ENCODE data around the gene ATP5F1D.
A peak's percentile ranks its signal among the peaks of the same experiment; 100 is the strongest.
"Not testable (repeated sequence)": the region's sequence is repeated elsewhere in the genome, so short reads cannot be mapped to it uniquely, and the experiment has no call there.

The ATP5F1D gene

GRCh38 chr19:1233115-1233667 is 8.4 kb upstream of the ATP5F1D start:
- no peak for DNase-seq

- DNase-seq: no peak
Observed at GRCh38 chr19:1234051-1234954, 7.2 kb upstream of the ATP5F1D start.

DNA sequence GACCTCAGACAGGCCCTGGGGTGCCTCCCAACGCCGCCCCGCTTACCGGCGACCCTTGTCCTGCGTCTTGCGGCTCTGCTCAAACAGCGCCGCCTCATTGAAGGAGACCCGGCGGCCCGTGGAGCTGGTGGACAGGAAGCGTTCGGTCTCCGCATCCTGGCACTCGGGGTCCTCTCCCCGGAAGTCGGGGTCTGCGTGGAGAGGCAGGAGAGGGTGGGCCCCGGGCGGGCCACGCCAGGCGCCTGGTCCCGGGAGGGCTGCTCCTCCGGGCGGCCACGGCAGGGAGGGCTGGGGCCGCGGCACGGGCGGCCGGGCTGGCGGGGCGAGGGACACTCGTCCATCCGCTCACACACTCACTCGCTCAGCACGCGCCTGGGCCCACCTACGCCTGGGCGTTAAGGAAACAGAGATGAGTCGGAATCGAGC is 6.6 kb upstream of the ATP5F1D start:
- no peak for DNase-seq

DNA sequence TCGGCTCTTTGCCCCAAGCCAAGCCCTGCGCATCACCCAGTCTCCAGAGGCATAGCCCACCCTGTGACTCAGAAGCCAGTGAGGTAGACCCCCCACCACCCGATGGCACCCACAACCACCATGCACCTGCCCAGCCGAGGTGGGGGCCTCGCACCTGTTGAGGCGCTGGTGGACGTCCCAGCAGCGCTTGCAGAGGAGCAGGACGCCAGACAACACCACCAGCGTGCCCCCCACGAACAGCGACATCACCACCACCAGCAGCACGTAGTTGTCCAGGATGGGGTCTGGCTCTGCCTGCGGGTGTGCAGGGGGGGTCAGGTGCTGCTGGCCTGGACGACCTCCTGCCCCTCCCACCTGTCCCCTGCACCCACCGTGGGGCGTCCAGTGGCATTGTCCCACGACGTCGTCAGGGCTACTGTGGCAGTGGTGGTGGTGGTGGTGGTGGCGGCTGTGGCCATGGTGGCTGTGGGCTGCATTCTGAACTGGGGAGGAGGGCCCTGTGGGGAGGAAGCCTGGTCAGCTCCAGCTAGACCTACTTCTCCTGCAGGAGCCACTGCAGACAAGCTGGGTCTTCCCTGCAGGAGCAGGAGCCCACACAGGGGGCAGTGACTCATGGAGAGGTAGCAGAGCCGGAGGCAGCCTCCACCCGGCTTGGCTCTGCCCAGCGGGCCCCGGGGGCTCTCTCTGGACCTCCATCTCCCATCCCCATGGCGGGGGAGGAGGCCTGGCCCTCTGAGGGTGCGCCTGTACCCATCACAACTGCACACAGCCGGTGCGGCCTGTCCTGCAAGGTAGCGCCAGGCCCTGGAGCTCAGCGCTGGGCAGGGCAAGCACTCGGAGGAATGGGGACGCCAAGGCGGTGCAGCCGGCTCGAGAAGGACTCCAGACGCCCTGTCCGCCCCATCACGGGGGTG is 5.7 kb upstream of the ATP5F1D start:
- no peak for DNase-seq

DNA sequence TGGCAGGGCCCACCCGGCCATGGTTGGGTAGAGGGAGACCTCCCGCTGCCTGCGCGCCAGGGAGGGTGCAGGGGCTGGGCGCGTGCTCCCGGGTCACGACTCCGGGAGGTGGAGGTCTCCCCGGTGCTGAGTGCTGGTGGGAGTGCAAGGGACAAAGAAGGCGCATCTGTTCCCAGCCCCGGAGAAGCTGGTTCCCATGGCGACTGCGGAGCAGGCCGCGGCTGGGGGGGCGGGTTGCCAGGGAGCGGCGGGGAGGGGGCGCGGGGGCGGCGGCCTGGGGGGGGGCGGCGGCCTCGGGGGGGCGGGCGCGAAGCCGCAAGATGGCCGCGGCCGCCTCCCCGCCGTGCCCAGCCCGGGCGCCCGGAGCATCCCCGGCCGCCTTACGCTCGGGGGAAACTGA is 5.0 kb upstream of the ATP5F1D start:
- DNase-seq: no peak

DNA sequence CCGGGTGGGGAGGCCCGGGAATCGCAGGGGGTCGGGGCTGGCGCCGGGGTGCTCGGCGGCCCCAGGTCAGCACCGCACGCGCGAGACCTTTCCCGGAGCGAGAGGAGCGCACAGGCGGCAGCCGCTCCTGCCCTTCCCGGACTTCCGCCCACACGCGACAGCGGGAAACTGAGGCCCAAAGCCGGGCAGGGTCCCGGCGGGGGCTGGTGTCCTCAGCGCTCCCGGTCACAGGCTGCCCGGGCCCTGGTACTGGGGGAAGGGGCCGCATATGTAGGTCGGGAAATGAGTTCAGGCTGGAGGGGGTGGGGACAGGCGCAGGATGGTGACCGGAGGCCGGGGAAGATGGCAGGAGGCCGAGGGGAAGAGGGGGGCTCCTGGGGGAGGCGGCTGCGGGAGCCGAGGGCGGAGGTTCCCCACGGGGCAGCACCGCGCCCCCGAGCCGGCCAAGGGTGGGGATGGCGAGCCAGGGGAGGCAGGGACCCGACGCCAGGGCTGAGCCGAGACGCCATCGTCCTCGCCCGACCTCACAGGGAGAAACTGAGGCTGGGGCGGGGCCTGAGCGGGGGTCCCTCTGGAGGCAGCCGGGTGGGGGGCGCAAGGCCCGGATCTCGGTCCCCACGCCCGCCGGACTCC is 4.4 kb upstream of the ATP5F1D start:
- DNase-seq: no peak

DNA sequence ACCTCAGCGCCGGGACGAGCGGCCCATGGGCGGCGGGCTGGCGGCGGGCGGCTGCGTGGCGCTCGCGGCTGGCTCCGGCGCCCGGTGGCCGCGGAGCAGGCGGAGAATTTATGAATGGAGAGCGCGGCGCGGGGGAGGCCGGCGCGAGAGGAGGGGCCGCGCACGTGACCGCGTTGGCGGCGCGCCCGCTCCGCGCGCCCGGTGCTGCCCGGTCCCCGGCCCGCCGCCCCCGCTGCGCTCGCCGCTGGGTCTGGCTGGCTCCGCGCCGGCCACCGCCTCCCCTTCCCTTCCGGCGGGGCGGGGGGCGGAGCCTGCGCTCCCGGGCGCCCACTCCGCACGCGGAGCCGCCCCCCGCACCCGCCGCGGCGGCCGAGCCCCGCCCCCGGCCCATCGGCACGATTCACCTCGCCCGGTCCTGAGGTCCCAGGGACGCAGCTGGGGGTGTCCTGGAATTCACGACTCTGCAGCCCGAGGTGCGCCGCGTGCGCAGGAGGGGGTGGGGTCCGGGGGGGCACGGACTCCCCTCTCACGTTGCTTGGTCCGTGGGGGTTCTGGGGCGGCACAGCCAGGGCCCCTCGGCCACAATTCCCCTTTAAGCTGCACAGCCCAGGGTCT is 3.7 kb upstream of the ATP5F1D start, which contains the start of gene CBARP:
Gene CBARP (minus strand): TSS at position 252 of the 615 bp plus-strand sequence. CDS start 1,905 bp downstream, outside the sequence.
- DNase-seq: no peak

DNA sequence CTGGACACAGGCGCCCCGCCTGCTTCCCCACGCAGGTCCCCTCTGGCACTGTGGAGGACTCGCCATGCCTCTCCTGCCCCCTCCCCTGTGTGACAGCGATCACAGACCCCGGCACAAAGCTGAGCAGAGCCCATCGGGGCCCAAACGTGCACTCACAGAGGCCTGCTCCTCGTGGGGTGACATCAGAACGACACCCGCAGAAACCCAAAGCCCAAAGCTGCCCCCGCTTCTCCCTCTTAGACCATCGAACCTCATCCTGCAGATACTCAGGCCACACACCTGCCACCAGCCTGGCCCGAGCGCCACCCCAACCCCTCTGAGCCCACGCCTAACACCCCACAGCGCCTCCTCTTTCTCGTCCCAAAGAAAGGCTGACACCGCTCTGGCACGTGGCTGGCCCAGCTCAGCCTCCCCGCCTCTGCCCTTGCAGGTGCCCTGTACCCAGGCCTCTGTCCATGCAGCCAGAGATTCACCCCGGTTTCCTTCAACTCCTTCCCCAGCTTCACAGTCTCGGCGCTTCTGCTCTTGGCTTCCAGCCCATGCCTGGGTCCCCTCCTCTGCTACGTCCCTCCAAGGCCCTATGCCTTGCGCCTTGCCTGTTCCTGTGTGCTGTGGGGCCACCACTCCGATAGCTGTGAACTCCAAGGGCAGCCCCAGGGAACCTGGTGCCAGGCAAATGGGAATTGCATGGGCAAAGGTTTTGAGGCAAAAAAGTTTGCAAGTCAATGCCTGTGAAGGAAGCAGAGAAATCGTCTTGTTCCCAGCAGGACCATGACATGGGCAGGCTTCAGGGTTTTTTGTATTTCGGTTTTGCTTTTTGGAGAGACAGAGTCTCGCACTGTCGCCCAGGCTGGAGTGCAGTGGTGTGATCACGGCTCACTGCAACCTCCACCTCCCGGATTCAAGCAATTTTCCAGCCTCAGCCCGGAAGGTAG is 2.9 kb upstream of the ATP5F1D start:
- DNase-seq: no peak

DNA sequence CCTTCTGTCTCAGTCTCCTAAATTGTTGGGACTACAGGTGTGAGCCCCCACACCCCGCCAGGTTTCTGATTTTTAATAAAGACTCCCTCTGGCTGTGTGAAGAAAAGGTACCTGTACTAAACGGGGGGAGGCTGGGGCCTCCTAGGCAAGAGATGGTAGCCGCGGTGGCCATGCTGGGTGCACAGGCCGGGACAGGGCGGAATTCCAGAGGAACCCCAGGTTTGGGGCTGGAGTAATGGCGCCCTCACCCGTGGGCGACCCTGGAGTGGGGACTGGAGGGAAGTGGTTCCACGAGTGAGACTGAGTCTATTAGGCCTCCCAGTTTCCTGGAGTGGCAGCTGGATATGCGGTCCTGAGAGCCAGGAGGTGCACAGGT is 2.1 kb upstream of the ATP5F1D start:
- DNase-seq: no peak

DNA sequence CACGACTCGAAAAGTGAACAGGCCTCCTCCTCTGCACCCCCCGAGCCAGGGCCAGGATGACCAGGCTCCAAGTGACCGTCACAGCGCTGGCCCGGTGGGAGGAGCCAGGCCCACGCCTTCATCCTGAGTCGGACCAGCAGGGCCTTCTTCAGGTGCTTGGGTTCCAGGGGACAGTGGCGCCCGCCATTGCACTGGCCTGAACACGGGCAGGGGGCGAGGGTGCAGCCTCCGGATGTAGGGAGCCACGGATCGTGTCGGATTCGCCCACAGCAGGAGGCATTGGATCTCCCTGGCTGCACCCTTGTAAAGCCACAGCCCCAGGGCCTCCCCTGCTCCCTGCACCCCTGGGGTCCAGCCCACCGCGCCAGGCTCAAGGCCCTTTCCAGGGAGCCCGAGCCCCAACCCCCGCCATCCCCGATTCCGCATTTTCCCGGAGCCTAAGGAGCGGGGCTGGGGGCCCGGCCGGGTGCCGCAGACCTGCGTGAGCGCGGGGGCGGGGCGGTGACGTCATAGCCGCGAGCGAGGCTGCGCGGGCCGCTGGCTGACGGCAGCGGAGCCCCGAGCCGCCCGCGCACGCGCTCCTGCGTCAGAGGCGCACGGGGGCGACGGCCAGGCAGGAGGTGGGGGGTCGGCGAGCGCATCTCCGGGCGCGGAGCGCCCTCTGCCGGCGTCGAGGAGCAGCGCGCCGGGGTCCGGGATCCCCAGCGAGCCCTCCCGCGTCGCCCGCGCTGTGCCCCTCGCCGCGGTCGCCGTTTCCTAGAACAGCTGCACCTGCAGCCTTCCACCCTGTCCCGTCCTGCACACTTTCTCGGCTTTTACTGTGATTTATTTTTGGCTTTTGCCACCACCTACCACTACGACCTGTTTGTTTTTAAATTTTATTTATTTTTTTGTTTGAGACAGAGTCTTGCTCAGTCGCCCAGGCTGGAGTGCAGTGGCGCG is 1.5 kb upstream of the ATP5F1D start:
- DNase-seq: peak; percentile 77 to 89 (median 84)

- DNase-seq: no peak
Observed at GRCh38 chr19:1240925-1241324, 626 bp upstream of the ATP5F1D start.

DNA sequence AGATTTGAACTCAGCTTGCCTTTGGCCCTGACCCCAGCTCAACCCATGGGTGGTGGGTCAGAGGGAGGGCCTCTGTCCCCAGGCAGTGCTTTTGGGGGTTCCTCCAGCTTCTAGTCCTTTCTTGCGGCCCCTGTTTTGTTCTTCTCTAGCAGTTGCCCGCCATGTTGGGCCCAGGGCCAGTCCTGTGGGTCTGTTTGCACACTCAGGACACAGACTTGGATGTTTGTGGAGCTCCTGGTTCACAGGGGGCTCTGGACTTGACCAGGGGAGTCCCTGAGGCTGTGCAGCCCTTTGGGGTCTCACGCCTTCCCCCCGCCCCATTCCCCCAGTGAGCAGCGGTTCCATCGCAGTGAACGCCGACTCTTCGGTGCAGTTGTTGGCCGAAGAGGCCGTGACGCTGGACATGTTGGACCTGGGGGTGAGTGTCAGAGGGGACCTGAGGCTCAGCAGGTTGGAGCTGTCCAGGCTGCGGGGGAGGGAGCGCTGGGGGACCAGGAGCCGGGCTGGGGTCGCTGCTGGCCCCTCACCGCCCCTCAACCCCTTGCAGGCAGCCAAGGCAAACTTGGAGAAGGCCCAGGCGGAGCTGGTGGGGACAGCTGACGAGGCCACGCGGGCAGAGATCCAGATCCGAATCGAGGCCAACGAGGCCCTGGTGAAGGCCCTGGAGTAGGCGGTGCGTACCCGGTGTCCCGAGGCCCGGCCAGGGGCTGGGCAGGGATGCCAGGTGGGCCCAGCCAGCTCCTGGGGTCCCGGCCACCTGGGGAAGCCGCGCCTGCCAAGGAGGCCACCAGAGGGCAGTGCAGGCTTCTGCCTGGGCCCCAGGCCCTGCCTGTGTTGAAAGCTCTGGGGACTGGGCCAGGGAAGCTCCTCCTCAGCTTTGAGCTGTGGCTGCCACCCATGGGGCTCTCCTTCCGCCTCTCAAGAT is 2.5 kb downstream of the ATP5F1D start:
- peak; percentile 70 to 82 (median 76) for DNase-seq

- DNase-seq: no peak
Observed at GRCh38 chr19:1244693-1245451, 3.3 kb downstream of the ATP5F1D start.

GRCh38 chr19:1245494-1246264 is 4.1 kb downstream of the ATP5F1D start:
- DNase-seq: no peak

DNA sequence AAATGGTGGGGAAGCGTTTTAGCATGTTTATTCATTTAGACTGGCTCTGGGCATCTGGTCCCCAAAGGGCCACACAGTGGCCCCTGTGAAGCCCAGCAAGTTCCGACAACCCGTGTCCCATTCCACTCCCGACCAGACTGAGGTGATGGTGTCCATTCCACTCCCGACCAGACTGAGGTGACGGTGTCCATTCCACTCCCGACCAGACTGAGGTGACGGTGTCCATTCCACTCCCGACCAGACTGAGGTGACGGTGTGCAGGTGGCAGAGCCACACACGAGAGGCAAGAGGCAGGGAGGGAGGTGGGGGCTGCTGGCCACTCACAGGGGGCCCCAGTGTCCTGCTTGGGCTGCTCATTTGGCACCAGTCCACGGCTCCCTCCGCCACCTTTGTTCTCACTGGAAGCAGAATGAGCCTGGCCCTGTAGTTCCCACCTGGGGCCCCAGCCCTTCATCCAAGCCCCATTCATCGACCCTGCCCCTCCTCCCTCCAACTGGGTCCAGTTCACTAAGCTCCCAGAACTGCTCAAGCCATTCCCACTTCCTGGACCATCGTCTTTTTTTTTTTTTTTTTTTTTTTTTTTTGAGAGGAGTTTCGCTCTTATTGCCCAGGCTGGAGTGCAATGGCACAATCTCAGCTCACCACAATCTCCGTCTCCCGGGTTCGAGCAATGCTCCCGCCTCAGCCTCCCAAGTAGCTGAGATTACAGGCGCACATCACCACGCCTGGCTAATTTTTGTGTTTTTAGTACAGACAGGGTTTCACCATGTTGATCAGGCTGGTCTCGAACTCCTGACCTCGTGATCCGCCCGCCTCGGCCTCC is 4.9 kb downstream of the ATP5F1D start:
- DNase-seq: not testable (repeated sequence)

DNA sequence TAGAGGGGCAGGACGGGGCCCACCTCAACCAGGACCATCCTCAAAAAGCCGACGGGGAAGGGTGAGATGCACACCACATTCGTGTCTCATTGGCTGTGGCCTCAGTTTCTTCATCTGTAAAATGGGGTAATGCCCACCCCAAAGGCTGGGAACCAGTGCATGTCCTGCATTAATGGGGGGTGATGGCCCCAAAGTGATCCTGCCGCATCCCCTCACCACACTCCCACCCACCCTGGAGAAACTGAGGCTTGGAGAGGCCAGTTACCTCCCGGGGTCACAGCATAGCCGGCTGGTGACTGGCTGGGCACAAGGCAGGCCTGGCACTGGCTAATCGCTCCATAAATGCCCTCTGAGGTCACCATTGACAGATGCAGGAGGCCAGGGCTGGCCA is 6.2 kb downstream of the ATP5F1D start:
- no peak for DNase-seq
